Esophagus muscularis mucosa (tissue), 4 donors: ENCODE measurements around the gene MTCL1. TPM values are rescaled to one million over a fixed set of nuclear protein-coding genes. Genes with fewer than 3 reads are reported as not detected.

Source experiments
- DNase-seq: peaks from one replicate; pipeline ENCODE4 v3.0.0-alpha.2; 2017; ENCODE audit errors: extremely low spot score
- H3K27ac ChIP-seq, 4 donors: fragments of 200-600 bp; sonication (generic); replicated peaks in 1 of 4; 1 replicate in 3 of 4; 2 replicates in 1 of 4; pipeline ENCODE4 v1.5.1; 2016 to 2019; ENCODE audit warnings: mild to moderate bottlenecking in 1 of 4
- H3K27me3 ChIP-seq, 4 donors: fragments of 200-600 bp; sonication (generic); one replicate each; pipeline versions ENCODE4 v1.5.1 to v1.6.0; 2016 to 2019
- H3K36me3 ChIP-seq, 4 donors: fragments of 200-600 bp; sonication (generic); one replicate each; pipeline ENCODE4 v1.5.1; 2016 to 2019
- H3K4me1 ChIP-seq, 4 donors: fragments of 200-600 bp; sonication (generic); one replicate each; pipeline ENCODE4 v1.5.1; 2016 to 2019
- H3K4me3 ChIP-seq, 4 donors: fragments of 200-600 bp; sonication (generic); 1 replicate in 2 of 4; 2 replicates in 2 of 4; pipeline ENCODE4 v1.5.1; 2016 to 2019; ENCODE audit warnings: mild to moderate bottlenecking in 4 of 4, moderate library complexity in 1 of 4
- H3K9me3 ChIP-seq, 4 donors: fragments of 200-600 bp; sonication (generic); 1 replicate in 3 of 4; 2 replicates in 1 of 4; pipeline ENCODE4 v1.5.1; 2016 to 2019
- EP300 ChIP-seq: sonication (generic); formaldehyde crosslinking; IDR thresholded peaks from one replicate; pipeline ENCODE4 v1.6.1; 2017; ENCODE audit warnings: antibody characterized with exemption
- POLR2A ChIP-seq: fragments of 450-650 bp; IDR thresholded peaks from one replicate; pipeline ENCODE4 v1.6.1; 2017; ENCODE audit warnings: antibody characterized with exemption, moderate library complexity, mild to moderate bottlenecking, low read depth
- POLR2AphosphoS5 ChIP-seq, 2 donors: sonication (generic); formaldehyde crosslinking; IDR thresholded peaks; one replicate each; pipeline ENCODE4 v1.6.1; 2017; ENCODE audit warnings: antibody characterized with exemption in 2 of 2
- WGBS: methylation state at CpG from one replicate; pipeline ENCODE4 v1.1.5; 2018; 5-methylcytosine and 5-hydroxymethylcytosine counted together
- intact Hi-C: fragments of 100-400 bp; cut with DNase I; formaldehyde crosslinking; loops from one replicate; pipeline ENCODE4 v1.15.1; 2023
- total RNA-seq, 4 donors: library from RNA; depleted of rRNA; stranded (reverse); fragments of >200 nt; gene quantifications; one replicate each; pipeline versions ENCODE4 v1.1.0 to v1.2.1, GENCODE V29; 2016
- TF ChIP-seq, protein P1 (sequence below), 3 experiments: fragments of 200-600 bp in 2 of 3; fragments of 450-650 bp in 1 of 3; sonication (generic) in 2 of 3; IDR thresholded peaks; one replicate each; pipeline ENCODE4 v1.5.1; 2017 to 2019; ENCODE audit warnings: antibody characterized with exemption in 3 of 3, mild to moderate bottlenecking in 2 of 3, moderate library complexity in 1 of 3

Gene MTCL1
- total RNA-seq, 4 donors from 2014 or later = 32.3 to 48.0 (median 38.6) TPM

- no peak overlapping the region for H3K4me3 ChIP-seq
- 78% methylated on average over 6 of the region's 6 CpGs for WGBS
- H3K4me1 ChIP-seq = peaks cover 4 to 12% (median 8%) of the 10 kb centered on the region in 4 donors
- peaks cover 0 to 51% (median 24%) of the 10 kb centered on the region in 4 donors for H3K36me3 ChIP-seq
- intact Hi-C loops = no loop called here
- H3K27me3 ChIP-seq = no peaks in the 10 kb centered on the region
- no peaks in the 10 kb centered on the region for H3K9me3 ChIP-seq
- TF ChIP-seq POLR2AphosphoS5 (IDR thresholded peaks at IDR 0.05) (no peak), POLR2A (no peak), EP300 (no peak)
- TF ChIP-seq, protein P1, sequence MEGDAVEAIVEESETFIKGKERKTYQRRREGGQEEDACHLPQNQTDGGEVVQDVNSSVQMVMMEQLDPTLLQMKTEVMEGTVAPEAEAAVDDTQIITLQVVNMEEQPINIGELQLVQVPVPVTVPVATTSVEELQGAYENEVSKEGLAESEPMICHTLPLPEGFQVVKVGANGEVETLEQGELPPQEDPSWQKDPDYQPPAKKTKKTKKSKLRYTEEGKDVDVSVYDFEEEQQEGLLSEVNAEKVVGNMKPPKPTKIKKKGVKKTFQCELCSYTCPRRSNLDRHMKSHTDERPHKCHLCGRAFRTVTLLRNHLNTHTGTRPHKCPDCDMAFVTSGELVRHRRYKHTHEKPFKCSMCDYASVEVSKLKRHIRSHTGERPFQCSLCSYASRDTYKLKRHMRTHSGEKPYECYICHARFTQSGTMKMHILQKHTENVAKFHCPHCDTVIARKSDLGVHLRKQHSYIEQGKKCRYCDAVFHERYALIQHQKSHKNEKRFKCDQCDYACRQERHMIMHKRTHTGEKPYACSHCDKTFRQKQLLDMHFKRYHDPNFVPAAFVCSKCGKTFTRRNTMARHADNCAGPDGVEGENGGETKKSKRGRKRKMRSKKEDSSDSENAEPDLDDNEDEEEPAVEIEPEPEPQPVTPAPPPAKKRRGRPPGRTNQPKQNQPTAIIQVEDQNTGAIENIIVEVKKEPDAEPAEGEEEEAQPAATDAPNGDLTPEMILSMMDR (IDR thresholded peaks at IDR 0.05) = no peak
- no peak for DNase-seq
- no peak overlapping the region for H3K27ac ChIP-seq
Measured at GRCh38 chr18:8823530-8823929, 118.2 kb downstream of the MTCL1 start.

DNA sequence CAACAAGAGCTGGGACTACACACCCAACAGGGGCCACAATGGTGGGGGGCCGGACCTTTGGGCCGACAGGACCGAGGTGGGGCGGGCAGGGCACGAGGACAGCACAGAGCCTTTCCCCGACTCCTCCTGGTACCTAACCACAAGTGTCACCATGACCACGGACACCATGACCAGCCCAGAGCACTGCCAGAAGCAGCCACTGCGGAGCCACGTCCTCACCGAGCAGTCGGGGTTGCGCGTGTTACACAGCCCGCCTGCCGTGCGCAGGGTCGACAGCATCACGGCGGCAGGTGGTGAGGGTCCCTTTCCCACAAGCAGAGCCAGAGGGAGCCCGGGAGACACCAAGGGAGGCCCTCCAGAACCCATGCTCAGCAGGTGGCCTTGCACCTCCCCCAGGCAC lies 119.5 kb downstream of the MTCL1 start:
- peaks cover 4 to 17% (median 11%) of the 10 kb centered on the region in 4 donors for H3K4me1 ChIP-seq
- intact Hi-C loops = no loop called here
- no peaks in the 10 kb centered on the region for H3K9me3 ChIP-seq
- H3K27me3 ChIP-seq = no peaks in the 10 kb centered on the region
- TF ChIP-seq EP300 (no peak), POLR2A (no peak), POLR2AphosphoS5 (IDR thresholded peaks at IDR 0.05) (no peak)
- TF ChIP-seq, protein P1 (IDR thresholded peaks at IDR 0.05) = no peak
- DNase-seq = no peak
- H3K27ac ChIP-seq = no peak overlapping the region
- WGBS = 97% methylated on average over 17 of the region's 20 CpGs
- H3K36me3 ChIP-seq = peaks cover 0 to 39% (median 17%) of the 10 kb centered on the region in 4 donors
- H3K4me3 ChIP-seq = no peak overlapping the region

DNA sequence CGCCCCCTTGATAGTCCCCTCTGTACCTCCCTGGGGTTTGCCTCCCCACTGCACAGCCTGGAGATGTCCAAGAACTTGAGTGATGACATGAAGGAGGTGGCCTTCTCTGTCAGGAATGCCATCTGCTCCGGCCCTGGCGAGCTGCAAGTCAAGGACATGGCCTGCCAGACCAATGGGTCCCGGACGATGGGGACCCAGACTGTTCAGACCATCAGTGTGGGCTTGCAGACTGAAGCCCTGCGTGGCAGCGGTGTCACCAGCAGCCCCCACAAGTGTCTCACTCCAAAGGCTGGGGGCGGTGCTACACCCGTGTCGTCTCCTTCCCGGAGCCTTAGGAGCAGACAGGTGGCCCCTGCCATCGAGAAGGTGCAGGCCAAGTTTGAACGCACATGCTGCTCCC lies 119.9 kb downstream of the MTCL1 start:
- intact Hi-C loops = no loop called here
- no peaks in the 10 kb centered on the region for H3K27me3 ChIP-seq
- TF ChIP-seq POLR2A = no peak
- no peak for TF ChIP-seq EP300
- TF ChIP-seq, protein P1 (IDR thresholded peaks at IDR 0.05) = no peak
- no peak for TF ChIP-seq POLR2AphosphoS5 (IDR thresholded peaks at IDR 0.05)
- no peaks in the 10 kb centered on the region for H3K9me3 ChIP-seq
- H3K4me3 ChIP-seq = no peak overlapping the region
- H3K27ac ChIP-seq = no peak overlapping the region
- WGBS = no CpG with 5 or more reads among the region's 13 CpGs
- H3K36me3 ChIP-seq = peaks cover 0 to 35% (median 16%) of the 10 kb centered on the region in 4 donors
- no peak for DNase-seq
- H3K4me1 ChIP-seq = peaks cover 4 to 19% (median 11%) of the 10 kb centered on the region in 4 donors

GRCh38 chr18:8825729-8826375 lies 120.5 kb downstream of the MTCL1 start:
- intact Hi-C loops = no loop called here
- Histone ChIP-seq H3K4me3 (no peak overlapping the region), H3K4me1 (peaks cover 4 to 25% (median 14%) of the 10 kb centered on the region in 4 donors), H3K27ac (no peak overlapping the region), H3K27me3 (no peaks in the 10 kb centered on the region), H3K36me3 (peaks cover 0 to 29% (median 14%) of the 10 kb centered on the region in 4 donors), H3K9me3 (no peaks in the 10 kb centered on the region)
- 86% methylated on average over 16 of the region's 20 CpGs for WGBS
- no peak for DNase-seq
- TF ChIP-seq, protein P1 (IDR thresholded peaks at IDR 0.05) = no peak
- no peak for TF ChIP-seq POLR2AphosphoS5 (IDR thresholded peaks at IDR 0.05)
- no peak for TF ChIP-seq EP300
- TF ChIP-seq POLR2A = no peak
